AG04449 (cell line): ENCODE data around the gene PLA2G12A.

Experiments used
- CTCF ChIA-PET: fragments of 350-600 bp; formaldehyde crosslinking; extraction: SDS; loops from one replicate; lab custom pipeline; 2021; ENCODE audit warnings: antibody characterized with exemption; lab: Yijun Ruan, JAX
- POLR2A ChIA-PET: fragments of 400-600, 350-600 bp; formaldehyde crosslinking; extraction: SDS; loops from one replicate; lab custom pipeline; 2020; ENCODE audit warnings: antibody characterized with exemption, inconsistent platforms; lab: Yijun Ruan, JAX
- DNase-seq: peaks from one replicate; pipeline ENCODE4 v3.0.0-alpha.2; 2010; ENCODE audit warnings: low read depth, low spot score
- H3K4me3 ChIP-seq: 2 replicates; pipeline ENCODE4 v1.5.1; 2011; ENCODE audit warnings: low read depth, mild to moderate bottlenecking, control low read depth, low read length
- CTCF ChIP-seq: IDR thresholded peaks from one replicate; pipeline ENCODE4 v1.5.1; 2011; ENCODE audit warnings: mild to moderate bottlenecking, moderate library complexity, low read length, control low read depth, inconsistent platforms; ENCODE audit not compliant: insufficient read depth; ENCODE audit errors: missing control alignments

PLA2G12A gene

GRCh38 chr4:109746728-109747127, 16.9 kb upstream of the PLA2G12A start:
- DNase-seq, result no peak
- no peak for TF ChIP-seq CTCF
- POLR2A ChIA-PET, result no interaction called here
- CTCF ChIA-PET, result no interaction called here
- no peak overlapping the region for H3K4me3 ChIP-seq

GRCh38 chr4:109745830-109746229, 16.0 kb upstream of the PLA2G12A start:
- ChIA-PET POLR2A (no interaction called here), CTCF (no interaction called here)
- no peak for TF ChIP-seq CTCF
- no peak overlapping the region for H3K4me3 ChIP-seq
- no peak for DNase-seq

- ChIA-PET POLR2A (no interaction called here), CTCF (interaction anchor here (1.7 kb wide), 1 partner anchor 306 kb away, joined by 4 read pairs; the partner anchor contains the start of gene SEC24B)
These were observed 9.7 kb upstream of the PLA2G12A start for GRCh38 chr4:109739547-109739946.

GRCh38 chr4:109738104-109738872, 8.4 kb upstream of the PLA2G12A start:
- H3K4me3 ChIP-seq, result no peak overlapping the region
- DNase-seq, result no peak
- POLR2A ChIA-PET, result no interaction called here
- no peak for TF ChIP-seq CTCF
- CTCF ChIA-PET, result no interaction called here

More at GRCh38 chr4:109739547-109739946, 9.7 kb upstream of the PLA2G12A start:
- no peak for TF ChIP-seq CTCF
- H3K4me3 ChIP-seq, result no peak overlapping the region
- no peak for DNase-seq

DNA sequence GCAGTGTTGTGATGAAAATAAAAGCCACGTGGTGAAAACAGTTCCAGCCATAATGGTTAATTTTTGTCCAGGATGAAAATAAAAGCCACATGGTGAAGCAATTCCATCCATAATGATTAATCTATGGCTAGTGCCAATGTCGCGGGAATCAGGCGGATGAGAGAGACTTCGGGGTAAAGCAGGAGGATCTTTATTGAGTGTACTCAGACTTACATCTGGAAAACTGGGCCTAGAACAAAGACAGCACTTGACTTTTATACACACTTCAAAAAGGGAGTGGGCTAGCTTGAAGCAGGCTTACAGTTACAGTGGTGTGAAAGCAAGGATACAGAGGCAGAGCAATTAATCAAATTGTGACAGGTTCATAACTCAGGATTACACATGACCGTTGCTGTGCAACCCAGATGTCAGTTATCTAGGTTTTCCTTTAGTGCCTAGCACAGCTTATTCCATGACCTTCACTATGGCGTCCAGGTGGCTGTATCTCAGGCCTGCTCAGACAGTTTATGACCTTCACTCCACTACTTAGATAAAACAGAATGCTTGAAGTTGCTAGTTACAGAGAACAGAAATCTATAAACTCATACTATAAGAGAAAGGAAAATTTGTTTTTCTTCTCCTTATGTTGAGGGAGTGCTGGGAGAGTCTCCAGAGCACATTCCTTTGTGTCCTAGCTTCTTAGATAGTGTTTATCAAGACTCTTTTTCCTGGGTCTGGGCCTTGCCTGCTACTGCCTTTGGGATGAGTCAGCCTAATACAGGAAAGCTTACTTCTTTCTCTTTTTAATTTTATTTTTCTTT, 5.9 kb upstream of the PLA2G12A start:
- POLR2A ChIA-PET, result no interaction called here
- no peak for DNase-seq

More for the DNA sequence above, 5.9 kb upstream of the PLA2G12A start:
- H3K4me3 ChIP-seq, result no peak overlapping the region
- CTCF ChIA-PET, result no interaction called here
- TF ChIP-seq CTCF, result no peak
